Esophagus squamous epithelium (tissue), 4 donors: ENCODE data around the gene PDGFD.

ENCODE experiments used
- POLR2A ChIP-seq, 4 donors: fragments of 450-650 bp; IDR thresholded peaks; one replicate each; pipeline ENCODE4 v1.6.1; 2017; ENCODE audit warnings: antibody characterized with exemption in 4 of 4, mild to moderate bottlenecking in 4 of 4, moderate library complexity in 3 of 4
- TF ChIP-seq, protein P1 (sequence below), 6 experiments: fragments of 450-650 bp in 4 of 6; fragments of 200-600 bp in 2 of 6; sonication (generic) in 2 of 6; IDR thresholded peaks; one replicate each; pipeline ENCODE4 v1.5.1; 2016 to 2019; ENCODE audit warnings: antibody characterized with exemption in 6 of 6, mild to moderate bottlenecking in 4 of 6, moderate library complexity in 4 of 6

GRCh38 chr11:103862802-103863174, 301.2 kb downstream of the PDGFD start:
- TF ChIP-seq, protein P1, sequence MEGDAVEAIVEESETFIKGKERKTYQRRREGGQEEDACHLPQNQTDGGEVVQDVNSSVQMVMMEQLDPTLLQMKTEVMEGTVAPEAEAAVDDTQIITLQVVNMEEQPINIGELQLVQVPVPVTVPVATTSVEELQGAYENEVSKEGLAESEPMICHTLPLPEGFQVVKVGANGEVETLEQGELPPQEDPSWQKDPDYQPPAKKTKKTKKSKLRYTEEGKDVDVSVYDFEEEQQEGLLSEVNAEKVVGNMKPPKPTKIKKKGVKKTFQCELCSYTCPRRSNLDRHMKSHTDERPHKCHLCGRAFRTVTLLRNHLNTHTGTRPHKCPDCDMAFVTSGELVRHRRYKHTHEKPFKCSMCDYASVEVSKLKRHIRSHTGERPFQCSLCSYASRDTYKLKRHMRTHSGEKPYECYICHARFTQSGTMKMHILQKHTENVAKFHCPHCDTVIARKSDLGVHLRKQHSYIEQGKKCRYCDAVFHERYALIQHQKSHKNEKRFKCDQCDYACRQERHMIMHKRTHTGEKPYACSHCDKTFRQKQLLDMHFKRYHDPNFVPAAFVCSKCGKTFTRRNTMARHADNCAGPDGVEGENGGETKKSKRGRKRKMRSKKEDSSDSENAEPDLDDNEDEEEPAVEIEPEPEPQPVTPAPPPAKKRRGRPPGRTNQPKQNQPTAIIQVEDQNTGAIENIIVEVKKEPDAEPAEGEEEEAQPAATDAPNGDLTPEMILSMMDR (IDR thresholded peaks at IDR 0.05): no peak
- TF ChIP-seq POLR2A (IDR thresholded peaks at IDR 0.05): no peak
